Activated naive CD4-positive, alpha-beta T cell treated with anti-CD3 and anti-CD28 coated beads, Interleukin-2, amount 10 ng/mL, durations not matched to agents 7 days and 5 days (primary cell): ENCODE data around the gene FGF4.

Experiments
- CTCF ChIA-PET: fragments of 350-600 bp; sonication (Branson Sonifier 250); formaldehyde crosslinking; loops from one replicate; lab custom pipeline; 2021; ENCODE audit warnings: antibody characterized with exemption; lab: Charles Lee
- DNase-seq: peaks from one replicate; pipeline ENCODE4 v3.0.0-alpha.2; 2020
- H3K27ac Mint-ChIP-seq: one replicate; pipeline ENCODE4 v1.8.0; 2021; ENCODE audit warnings: mild to moderate bottlenecking, moderate library complexity, mixed read lengths
- H3K27me3 Mint-ChIP-seq: one replicate; pipeline ENCODE4 v1.8.0; 2021; ENCODE audit warnings: mild to moderate bottlenecking, mixed read lengths
- H3K36me3 Mint-ChIP-seq: one replicate; pipeline ENCODE4 v1.8.0; 2021; ENCODE audit warnings: mixed read lengths
- H3K4me1 Mint-ChIP-seq: one replicate; pipeline ENCODE4 v1.8.0; 2021; ENCODE audit warnings: mixed read lengths
- H3K4me3 Mint-ChIP-seq: one replicate; pipeline ENCODE4 v1.8.0; 2021; ENCODE audit warnings: mild to moderate bottlenecking, moderate library complexity, mixed read lengths
- H3K9me3 Mint-ChIP-seq: one replicate; pipeline ENCODE4 v1.8.0; 2021; ENCODE audit warnings: mixed read lengths

The FGF4 gene

DNA sequence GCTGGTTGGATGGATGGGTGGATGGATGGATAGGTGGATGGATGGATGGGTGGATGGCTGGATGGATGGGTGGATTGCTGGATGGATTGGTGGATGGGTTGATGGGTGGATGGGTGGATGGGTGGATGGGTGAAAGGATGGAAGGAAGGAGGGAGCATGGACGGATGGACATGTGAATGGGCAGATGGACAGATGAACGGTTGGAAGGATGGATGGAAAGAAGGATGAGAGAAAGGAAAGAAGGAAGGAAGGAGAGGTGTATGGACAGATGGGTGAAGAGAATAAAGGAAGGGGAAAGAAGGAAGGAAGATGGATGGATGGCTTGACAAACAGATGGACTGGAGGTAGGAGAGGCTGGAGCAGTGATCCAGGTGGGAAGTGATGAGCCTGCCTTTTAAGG, 38.7 kb upstream of the FGF4 start:
- H3K27ac Mint-ChIP-seq = no peak overlapping the region
- H3K9me3 Mint-ChIP-seq = no peaks in the 10 kb centered on the region
- CTCF ChIA-PET = no interaction called here
- peaks cover 82% of the 10 kb centered on the region for H3K27me3 Mint-ChIP-seq
- no peaks in the 10 kb centered on the region for H3K36me3 Mint-ChIP-seq
- H3K4me3 Mint-ChIP-seq = no peak overlapping the region
- no peaks in the 10 kb centered on the region for H3K4me1 Mint-ChIP-seq
- DNase-seq = no peak

DNA sequence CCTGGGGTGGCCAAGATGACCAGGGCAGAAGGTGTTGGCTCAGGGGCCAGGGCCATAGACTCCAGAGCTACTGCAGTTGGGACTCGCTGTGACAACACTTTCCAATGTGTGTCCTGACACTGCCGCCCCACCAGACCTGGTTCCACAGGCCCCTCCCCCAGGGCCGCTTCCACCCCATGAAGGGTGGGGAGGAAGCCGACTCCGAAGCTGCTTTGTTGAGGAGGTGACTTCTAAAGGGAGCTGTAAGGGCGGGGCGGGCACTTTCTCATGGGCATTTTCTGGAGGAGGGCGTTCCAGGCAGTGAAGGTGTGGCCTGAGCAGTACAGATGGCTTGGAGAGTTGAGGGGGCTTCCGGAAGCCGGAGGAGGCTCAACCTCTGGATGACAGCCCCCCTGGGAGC, 37.8 kb upstream of the FGF4 start:
- H3K4me1 Mint-ChIP-seq = no peaks in the 10 kb centered on the region
- peaks cover 82% of the 10 kb centered on the region for H3K27me3 Mint-ChIP-seq
- H3K9me3 Mint-ChIP-seq = no peaks in the 10 kb centered on the region
- no peaks in the 10 kb centered on the region for H3K36me3 Mint-ChIP-seq
- H3K27ac Mint-ChIP-seq = no peak overlapping the region
- no peak overlapping the region for H3K4me3 Mint-ChIP-seq
- CTCF ChIA-PET = interaction anchor here (0.8 kb wide), 1 partner anchor 33 kb away, joined by 3 read pairs; no protein-coding TSS in a partner anchor
- no peak for DNase-seq

DNA sequence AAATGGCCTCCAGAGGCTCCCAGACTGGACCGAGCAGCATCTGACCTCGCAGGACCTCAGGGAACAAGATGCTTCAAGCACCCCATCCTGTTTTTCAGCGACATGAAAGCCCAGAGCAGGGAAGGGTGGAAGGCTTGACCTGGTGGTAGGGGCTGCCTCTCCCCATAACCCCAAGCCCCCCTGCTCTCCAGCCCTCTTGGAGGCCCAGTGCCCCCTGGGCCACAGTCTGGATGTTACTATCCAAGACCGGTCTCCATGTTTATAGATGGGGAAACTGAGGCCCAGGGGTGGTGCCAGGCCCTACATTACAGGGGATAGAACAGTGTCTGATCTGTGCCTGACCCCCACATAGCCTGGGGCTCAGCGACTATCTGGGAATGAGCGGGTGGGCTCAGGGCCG, 37.1 kb upstream of the FGF4 start:
- Mint-ChIP-seq H3K9me3 (no peaks in the 10 kb centered on the region), H3K36me3 (no peaks in the 10 kb centered on the region), H3K27ac (no peak overlapping the region), H3K27me3 (peaks cover 82% of the 10 kb centered on the region), H3K4me1 (no peaks in the 10 kb centered on the region), H3K4me3 (no peak overlapping the region)
- DNase-seq = no peak
- CTCF ChIA-PET = no interaction called here

DNA sequence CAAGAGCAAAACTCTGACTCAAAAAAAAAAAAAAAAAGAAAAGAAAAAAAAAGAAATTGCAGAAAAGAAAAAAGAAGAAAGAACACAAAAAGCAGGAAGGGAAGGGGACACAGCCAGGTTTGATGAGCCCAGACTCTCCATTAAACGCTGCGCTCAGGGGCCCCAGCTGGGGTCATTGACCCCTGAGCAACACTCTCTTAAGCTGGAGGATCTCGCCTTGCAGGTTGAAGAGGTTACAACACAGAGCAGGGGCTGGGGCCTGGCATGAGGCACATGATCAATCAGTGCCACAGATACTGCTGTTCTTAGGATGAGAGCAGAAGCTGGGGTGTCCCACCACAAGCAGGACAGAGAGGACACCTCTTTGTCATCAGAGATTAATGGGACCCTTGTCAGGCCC, 36.3 kb upstream of the FGF4 start:
- no peak for DNase-seq
- peaks cover 74% of the 10 kb centered on the region for H3K27me3 Mint-ChIP-seq
- no peak overlapping the region for H3K27ac Mint-ChIP-seq
- CTCF ChIA-PET = no interaction called here
- H3K4me3 Mint-ChIP-seq = no peak overlapping the region
- H3K4me1 Mint-ChIP-seq = no peaks in the 10 kb centered on the region
- no peaks in the 10 kb centered on the region for H3K36me3 Mint-ChIP-seq
- no peaks in the 10 kb centered on the region for H3K9me3 Mint-ChIP-seq

DNA sequence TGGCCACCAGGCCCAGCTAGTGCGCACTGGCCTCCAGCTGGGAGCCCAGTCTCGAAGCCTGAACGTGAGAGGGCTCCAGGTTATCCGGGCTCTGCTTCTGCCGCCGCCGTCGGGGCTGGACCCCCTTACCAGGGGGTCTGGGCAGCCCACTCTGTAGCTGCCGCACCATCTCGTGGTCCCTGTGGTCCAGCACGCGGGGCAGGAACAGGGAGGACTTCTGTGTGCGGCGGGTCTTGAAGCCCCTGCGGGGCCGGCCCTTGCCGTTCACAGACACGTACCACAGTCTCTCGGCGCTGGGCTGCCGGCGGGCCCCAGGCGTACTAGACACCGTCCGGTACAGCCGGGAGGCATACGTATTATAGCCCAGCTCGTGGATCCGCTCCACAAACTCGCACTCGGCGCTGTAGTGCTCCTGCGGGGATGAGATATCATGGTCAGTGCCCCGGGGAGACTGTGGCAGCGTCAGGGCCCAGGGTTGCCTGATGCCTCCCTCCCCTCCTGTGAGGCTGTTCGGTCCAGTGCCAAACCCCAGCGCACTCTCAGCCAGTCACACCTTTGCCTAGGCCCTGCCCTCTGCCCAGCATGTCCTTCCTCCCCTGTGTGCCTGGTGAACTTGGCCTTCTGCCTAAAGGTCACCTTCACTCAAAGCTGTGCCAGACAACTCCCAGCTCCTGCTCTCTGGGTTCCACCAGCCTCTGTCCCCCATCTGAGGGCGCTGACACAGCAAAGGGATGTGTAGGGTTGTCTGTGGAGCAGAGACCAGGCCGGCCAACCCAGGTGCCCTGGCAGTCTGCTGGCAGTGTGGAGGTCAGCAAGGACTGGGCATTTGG, 35.4 kb upstream of the FGF4 start:
- H3K27me3 Mint-ChIP-seq = peaks cover 65% of the 10 kb centered on the region
- CTCF ChIA-PET = no interaction called here
- DNase-seq = no peak
- no peak overlapping the region for H3K4me3 Mint-ChIP-seq
- no peaks in the 10 kb centered on the region for H3K9me3 Mint-ChIP-seq
- no peak overlapping the region for H3K27ac Mint-ChIP-seq
- H3K4me1 Mint-ChIP-seq = no peaks in the 10 kb centered on the region
- H3K36me3 Mint-ChIP-seq = no peaks in the 10 kb centered on the region

DNA sequence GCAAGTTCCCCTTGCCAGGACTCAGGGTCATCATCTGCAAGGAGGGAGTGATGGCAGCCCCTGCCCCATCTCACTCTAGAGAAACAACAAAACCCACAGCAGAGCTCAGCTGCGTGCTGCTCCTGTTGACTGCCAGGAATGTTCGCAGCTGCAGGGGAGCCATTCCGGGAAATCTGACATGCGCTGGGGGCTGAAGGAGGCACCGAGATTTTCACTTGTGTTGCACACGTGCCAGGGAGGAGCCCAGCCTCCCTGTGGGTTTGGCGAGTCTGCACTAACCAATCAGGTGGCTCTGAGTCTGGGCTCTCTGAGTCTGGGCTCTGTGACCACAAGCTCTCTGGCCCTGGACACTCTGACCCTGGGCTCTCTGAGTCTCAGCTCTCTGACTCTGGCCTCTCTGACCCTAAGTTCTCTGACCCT, 33.5 kb upstream of the FGF4 start:
- Mint-ChIP-seq H3K27ac (no peak overlapping the region), H3K36me3 (no peaks in the 10 kb centered on the region), H3K4me1 (no peaks in the 10 kb centered on the region), H3K4me3 (no peak overlapping the region), H3K9me3 (no peaks in the 10 kb centered on the region), H3K27me3 (peaks cover 47% of the 10 kb centered on the region)
- CTCF ChIA-PET = no interaction called here
- no peak for DNase-seq

DNA sequence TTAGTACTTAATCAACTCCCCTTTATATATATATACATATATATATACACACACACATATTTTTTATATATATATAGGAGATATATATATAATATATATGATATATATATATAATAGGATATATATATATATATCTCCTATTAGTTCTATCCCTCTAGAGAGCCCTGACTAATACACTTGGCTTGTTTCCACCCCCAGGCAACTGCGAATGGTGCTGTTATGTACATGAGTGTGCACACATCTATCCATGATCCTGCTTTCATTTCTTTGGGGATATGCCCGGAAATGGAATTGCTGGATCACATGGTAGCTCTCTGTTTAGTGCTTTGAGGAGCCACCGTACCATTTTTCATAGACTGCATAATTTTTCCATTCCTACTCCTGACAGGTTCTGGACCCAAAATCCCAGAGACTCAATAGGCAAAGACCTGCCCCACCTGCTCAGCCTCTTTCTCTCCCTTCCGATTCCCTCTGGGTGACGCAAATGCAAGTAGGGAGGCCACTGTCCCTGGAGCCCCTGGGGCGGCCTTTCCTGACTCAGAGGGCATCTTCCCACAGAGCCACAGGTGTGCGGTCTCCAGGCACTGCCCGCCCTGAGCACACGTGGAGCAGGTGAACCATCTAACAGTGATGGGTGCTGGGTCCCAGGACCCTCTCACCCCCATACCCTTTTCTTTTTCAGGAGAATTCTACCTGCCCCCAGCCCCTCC, 32.1 kb upstream of the FGF4 start:
- Mint-ChIP-seq H3K27ac (no peak overlapping the region), H3K4me3 (no peak overlapping the region), H3K27me3 (peaks cover 38% of the 10 kb centered on the region), H3K9me3 (no peaks in the 10 kb centered on the region), H3K36me3 (no peaks in the 10 kb centered on the region), H3K4me1 (no peaks in the 10 kb centered on the region)
- DNase-seq = no peak
- CTCF ChIA-PET = no interaction called here

DNA sequence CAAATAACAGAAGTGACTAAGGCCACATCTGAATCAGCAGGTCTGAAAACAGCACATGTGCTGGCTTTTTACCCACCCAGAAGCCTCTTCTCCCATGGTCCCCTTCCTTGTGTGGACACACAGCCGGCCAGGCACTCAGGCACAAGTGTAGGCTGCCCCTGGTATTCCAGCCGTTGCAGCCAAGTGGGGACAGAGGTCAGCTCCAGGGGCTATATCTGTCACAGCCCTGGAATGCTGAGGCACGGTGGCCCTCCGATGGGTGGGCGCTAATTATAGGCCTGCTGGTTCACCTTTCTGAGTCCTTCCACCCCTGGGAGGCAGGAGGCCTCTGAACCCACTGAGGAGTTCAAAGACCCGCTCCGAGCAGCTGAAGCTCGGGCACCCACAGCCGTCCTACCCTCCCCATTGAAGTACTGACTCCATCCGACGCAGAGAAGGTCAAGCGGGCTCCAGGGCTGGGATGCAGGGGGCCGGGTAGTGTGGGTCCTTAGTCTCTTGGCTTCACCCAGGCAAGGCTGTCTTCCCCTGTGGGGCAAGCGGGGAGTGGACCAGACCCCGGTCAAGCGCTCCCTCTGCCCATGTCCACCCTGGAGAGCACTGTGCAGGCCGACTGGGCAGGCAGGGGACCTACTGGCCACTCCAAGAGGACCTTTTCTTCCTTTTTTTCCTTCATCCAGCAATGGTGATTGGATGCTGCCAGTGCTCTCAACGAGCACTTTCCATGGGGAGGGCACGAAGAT, 29.8 kb upstream of the FGF4 start:
- Mint-ChIP-seq H3K4me1 (no peaks in the 10 kb centered on the region), H3K27me3 (peaks cover 20% of the 10 kb centered on the region), H3K27ac (no peak overlapping the region), H3K36me3 (no peaks in the 10 kb centered on the region), H3K9me3 (no peaks in the 10 kb centered on the region), H3K4me3 (no peak overlapping the region)
- DNase-seq = no peak
- CTCF ChIA-PET = no interaction called here

DNA sequence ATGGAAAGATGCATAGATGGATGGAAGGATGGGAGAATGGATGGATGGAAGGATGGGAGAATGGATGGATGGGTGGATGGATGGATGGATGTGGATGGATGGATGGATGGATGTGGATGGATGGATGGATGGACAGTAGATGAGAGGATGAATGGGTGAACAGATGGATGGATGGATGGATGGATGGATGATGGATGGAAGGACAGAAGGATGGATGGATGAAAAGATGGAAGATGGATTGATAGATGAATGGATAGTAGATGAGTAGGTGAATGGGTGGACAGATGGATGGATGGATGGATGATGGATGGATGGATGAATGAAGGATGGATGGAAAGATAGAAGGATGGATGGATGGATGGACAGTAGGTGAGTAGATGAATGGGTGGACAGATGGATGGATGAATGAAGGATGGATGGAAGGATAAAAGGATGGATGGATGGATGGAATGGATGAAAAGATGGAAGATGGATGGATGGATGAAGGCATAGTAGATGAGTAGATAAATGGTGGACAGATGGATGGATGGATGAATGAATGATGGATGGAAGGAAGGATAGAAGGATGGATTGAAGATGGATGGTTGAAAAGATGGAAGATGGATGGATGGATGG, 28.6 kb upstream of the FGF4 start:
- Mint-ChIP-seq H3K4me3 (no peak overlapping the region), H3K36me3 (no peaks in the 10 kb centered on the region), H3K27me3 (peaks cover 14% of the 10 kb centered on the region), H3K4me1 (no peaks in the 10 kb centered on the region), H3K9me3 (peaks cover 3% of the 10 kb centered on the region), H3K27ac (no peak overlapping the region)
- DNase-seq = no peak
- CTCF ChIA-PET = no interaction called here

DNA sequence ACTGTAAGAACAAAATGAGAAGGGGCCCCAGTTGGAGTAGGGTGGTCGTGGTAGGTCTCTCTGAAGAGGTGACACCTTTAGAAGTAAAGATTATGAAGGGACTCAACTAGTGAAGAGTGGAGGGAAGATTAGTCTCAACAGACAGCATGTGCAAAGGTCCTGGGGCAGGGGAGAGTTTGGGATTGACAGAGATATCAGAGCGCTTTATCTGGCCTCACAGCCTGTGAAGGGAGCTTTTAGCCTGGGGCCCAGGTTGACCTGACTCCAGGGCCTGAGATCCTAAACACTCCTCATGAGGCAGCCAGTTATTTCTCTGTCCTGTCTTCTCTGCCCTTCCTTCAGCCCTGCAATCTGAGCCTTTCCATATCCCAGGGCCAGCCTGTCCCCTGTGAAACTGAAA, 27.9 kb upstream of the FGF4 start:
- Mint-ChIP-seq H3K36me3 (no peaks in the 10 kb centered on the region), H3K27me3 (peaks cover 8% of the 10 kb centered on the region), H3K4me3 (no peak overlapping the region), H3K4me1 (no peaks in the 10 kb centered on the region), H3K27ac (no peak overlapping the region), H3K9me3 (peaks cover 3% of the 10 kb centered on the region)
- no peak for DNase-seq
- CTCF ChIA-PET = no interaction called here

DNA sequence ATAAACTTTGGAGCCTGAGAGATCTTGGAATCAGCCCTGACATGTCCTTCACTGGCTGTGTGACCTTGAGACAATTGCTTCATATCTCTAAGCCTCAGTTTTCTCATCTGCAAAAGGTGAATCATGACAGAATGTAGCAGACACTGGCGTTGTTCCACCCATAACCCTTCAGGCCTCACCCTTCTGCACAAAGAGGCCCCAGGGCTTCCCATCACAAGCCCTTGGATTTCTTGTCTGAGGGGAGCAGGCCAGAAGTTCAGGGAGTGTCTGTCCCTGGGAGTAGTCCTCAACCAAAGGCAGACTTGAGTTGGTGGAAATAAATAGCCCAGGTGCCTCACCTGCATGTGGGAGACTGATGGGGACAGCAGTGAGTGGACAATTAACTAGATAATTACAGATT, 27.4 kb upstream of the FGF4 start:
- H3K36me3 Mint-ChIP-seq = no peaks in the 10 kb centered on the region
- H3K9me3 Mint-ChIP-seq = peaks cover 3% of the 10 kb centered on the region
- DNase-seq = no peak
- no peak overlapping the region for H3K27ac Mint-ChIP-seq
- no peaks in the 10 kb centered on the region for H3K4me1 Mint-ChIP-seq
- peaks cover 3% of the 10 kb centered on the region for H3K27me3 Mint-ChIP-seq
- CTCF ChIA-PET = no interaction called here
- no peak overlapping the region for H3K4me3 Mint-ChIP-seq

DNA sequence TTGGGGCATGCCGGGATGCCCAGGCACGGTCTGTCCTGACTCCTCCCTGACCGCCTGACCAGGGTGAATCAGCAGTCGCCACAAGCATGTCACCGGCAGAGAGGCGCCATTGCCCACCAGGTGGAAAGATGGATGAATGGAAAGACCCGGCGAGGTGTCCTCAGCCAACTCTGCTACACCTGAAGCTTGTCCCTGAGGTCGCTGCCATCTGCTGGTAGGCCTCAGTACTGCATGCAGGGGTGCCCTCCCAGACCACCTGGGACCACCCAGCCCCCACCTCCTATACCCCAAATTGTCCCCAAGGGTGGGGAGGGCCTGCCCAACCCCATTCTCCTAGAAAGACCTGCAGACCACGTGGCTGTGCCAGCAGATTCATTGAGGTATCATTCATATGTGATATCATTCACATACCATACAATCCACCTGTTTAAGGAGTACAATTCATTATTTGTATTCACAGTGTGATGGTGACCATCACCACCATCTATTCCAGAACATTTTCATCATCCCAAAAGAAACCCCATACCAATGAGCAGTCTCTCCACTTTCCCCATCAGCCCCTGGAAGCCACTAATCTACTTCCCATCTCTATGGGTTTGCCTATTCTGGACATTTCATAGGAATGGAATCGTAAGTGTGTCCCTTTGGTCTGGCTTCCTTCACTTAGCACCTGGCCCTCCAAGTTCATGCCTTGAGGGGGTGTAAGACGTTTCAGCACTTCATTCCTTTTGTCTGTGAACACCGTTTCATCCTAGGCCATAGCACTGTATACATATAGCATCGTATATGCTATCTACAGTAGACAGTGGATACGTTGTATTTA, 26.6 kb upstream of the FGF4 start:
- peak; percentile 49 for DNase-seq
- no peaks in the 10 kb centered on the region for H3K36me3 Mint-ChIP-seq
- CTCF ChIA-PET = interaction anchor here (0.6 kb wide), 1 partner anchor 95 kb away, joined by 3 read pairs; no protein-coding TSS in a partner anchor
- H3K4me1 Mint-ChIP-seq = no peaks in the 10 kb centered on the region
- no peaks in the 10 kb centered on the region for H3K27me3 Mint-ChIP-seq
- no peak overlapping the region for H3K27ac Mint-ChIP-seq
- H3K4me3 Mint-ChIP-seq = no peak overlapping the region
- peaks cover 3% of the 10 kb centered on the region for H3K9me3 Mint-ChIP-seq

DNA sequence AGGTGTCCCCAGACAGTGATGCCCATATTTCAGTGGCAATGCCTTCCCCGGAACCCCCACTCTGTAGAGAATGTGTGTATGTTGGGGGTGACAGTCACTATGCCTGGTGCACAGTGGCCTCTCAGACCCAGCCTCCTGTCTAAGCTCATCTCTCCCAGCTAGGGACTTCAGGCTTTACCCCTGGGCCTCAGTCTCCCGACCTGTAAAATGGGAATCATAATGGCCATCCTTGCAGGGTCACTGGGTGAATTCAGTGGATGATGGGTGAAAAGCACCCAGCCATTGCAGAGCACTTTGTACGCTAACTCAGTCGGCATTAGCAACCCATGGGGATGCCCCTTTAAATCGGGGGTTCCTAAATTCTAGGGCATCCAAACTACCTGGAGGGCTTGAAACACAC, 25.1 kb upstream of the FGF4 start:
- H3K4me1 Mint-ChIP-seq = no peaks in the 10 kb centered on the region

More for the DNA sequence above, 25.1 kb upstream of the FGF4 start:
- CTCF ChIA-PET = no interaction called here
- no peak overlapping the region for H3K4me3 Mint-ChIP-seq
- no peak overlapping the region for H3K27ac Mint-ChIP-seq
- H3K27me3 Mint-ChIP-seq = no peaks in the 10 kb centered on the region
- no peak for DNase-seq
- no peaks in the 10 kb centered on the region for H3K36me3 Mint-ChIP-seq
- H3K9me3 Mint-ChIP-seq = peaks cover 3% of the 10 kb centered on the region
